Measurements from ENCODE around the gene LRRC43.
"Not testable (repeated sequence)": the region's sequence is repeated elsewhere in the genome, so short reads cannot be mapped to it uniquely, and the experiment has no call there.

The LRRC43 gene

DNA sequence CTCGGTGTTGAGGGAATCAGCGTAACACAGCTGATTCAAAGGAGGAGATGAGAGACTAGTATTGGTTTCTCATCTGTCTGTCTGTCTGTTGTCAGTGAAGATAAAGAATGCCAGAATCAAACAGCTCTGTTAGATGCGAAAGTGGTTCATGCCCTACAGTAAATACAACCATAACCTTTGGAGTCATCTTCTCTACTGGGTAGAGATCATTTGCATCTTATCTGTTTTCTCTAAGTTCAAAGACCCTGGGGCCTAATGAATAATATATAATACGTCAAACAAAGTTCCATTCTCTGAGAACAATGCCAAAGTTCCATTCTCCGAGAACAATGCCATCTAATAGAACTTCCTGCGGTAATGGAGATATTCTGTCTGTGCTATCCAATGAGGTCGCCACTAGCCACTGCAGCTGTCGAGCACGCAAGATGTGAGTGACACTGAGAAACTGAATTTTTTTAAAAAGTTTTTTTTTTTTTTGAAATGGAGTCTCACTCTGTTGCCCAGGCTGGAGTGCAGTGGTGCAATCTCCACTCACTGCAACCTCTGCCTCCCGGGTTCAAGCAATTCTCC lies 15.5 kb upstream of the LRRC43 start:
- DNase-seq (ENCODE audit: insufficient read length, low spot score) (no peak), FAIRE-seq (no peak)
- TF ChIP-seq, protein P1, sequence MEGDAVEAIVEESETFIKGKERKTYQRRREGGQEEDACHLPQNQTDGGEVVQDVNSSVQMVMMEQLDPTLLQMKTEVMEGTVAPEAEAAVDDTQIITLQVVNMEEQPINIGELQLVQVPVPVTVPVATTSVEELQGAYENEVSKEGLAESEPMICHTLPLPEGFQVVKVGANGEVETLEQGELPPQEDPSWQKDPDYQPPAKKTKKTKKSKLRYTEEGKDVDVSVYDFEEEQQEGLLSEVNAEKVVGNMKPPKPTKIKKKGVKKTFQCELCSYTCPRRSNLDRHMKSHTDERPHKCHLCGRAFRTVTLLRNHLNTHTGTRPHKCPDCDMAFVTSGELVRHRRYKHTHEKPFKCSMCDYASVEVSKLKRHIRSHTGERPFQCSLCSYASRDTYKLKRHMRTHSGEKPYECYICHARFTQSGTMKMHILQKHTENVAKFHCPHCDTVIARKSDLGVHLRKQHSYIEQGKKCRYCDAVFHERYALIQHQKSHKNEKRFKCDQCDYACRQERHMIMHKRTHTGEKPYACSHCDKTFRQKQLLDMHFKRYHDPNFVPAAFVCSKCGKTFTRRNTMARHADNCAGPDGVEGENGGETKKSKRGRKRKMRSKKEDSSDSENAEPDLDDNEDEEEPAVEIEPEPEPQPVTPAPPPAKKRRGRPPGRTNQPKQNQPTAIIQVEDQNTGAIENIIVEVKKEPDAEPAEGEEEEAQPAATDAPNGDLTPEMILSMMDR (IDR thresholded peaks at IDR 0.05; ENCODE audit: insufficient read depth, missing control alignments), result no peak

DNA sequence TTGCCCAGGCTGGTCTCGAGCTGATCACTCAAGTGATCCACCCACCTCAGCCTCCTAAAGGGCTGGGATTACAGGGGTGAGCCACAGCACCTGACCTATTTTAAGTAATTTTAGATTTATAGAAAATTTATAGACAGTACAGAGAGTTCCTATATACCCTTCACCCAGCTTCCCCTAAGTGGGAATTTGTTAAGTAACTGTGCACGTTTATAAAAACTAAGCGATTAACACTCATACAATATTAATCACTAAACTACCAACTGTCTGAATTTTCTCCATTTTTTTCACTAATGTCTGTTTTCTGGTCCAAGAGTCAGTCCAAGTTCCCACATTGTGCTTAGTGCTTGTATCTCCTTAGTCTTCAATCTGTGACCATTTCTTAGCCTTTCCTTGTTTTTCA lies 14.4 kb upstream of the LRRC43 start:
- DNase-seq (ENCODE audit: insufficient read length, low spot score) (no peak), FAIRE-seq (no peak)
- TF ChIP-seq, protein P1 (IDR thresholded peaks at IDR 0.05; ENCODE audit: insufficient read depth, missing control alignments), result no peak

GRCh38 chr12:122171399-122171798 lies 11.5 kb upstream of the LRRC43 start:
- no peak for DNase-seq (ENCODE audit: insufficient read length, low spot score)
- TF ChIP-seq, protein P1 (IDR thresholded peaks at IDR 0.05; ENCODE audit: insufficient read depth, missing control alignments), result no peak
- no peak for FAIRE-seq

- no peak for FAIRE-seq
- no peak for DNase-seq (ENCODE audit: insufficient read length, low spot score)
- TF ChIP-seq, protein P1 (IDR thresholded peaks at IDR 0.05; ENCODE audit: insufficient read depth, missing control alignments), result no peak
These were observed 10.5 kb upstream of the LRRC43 start for GRCh38 chr12:122172262-122172939.

- FAIRE-seq (no peak), DNase-seq (ENCODE audit: insufficient read length, low spot score) (no peak)
- TF ChIP-seq, protein P1 (IDR thresholded peaks at IDR 0.05; ENCODE audit: insufficient read depth, missing control alignments), result no peak
These were observed 8.6 kb upstream of the LRRC43 start, which contains the start of gene IL31 for GRCh38 chr12:122174155-122174845. Gene IL31 (minus strand): TSS chr12:122174221. CDS start chr12:122174172, 49 bp downstream.

DNA sequence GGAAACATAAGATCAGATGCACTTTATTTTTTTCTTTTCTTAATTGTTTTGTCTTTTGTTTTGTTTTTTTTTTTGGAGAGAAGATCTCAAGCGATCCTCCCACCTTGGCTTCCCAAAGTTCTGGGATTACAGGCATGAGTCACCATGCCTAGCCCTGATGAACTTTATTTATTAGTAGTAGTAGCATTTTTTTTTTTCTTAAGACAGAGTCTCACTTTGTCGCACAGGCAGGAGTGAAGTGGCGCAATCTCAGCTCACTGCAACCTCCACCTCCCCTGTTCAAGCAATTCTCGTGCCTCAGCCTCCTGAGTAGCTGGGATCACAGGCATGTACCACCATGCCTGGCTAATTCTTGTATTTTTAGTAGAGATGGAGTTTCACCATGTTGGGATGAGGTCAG lies 6.5 kb upstream of the LRRC43 start:
- not testable (repeated sequence) for DNase-seq (ENCODE audit: insufficient read length, low spot score); FAIRE-seq

- FAIRE-seq, result no peak
- DNase-seq (ENCODE audit: insufficient read length, low spot score), result no peak
- TF ChIP-seq, protein P1 (IDR thresholded peaks at IDR 0.05; ENCODE audit: insufficient read depth, missing control alignments), result no peak
These were observed 641 bp downstream of the LRRC43 start for GRCh38 chr12:122183588-122183940.

Data from D721Med (cell line).